KG1 (cell line): ENCODE measurements around the gene CENPI.
"Not testable (repeated sequence)": the region's sequence is repeated elsewhere in the genome, so short reads cannot be mapped to it uniquely, and the experiment has no call there.

ENCODE experiments used
- DNase-seq: peaks from one replicate; lab custom pipeline; 2025; lab: John Stamatoyannopoulos, UW

The CENPI gene, protein sequence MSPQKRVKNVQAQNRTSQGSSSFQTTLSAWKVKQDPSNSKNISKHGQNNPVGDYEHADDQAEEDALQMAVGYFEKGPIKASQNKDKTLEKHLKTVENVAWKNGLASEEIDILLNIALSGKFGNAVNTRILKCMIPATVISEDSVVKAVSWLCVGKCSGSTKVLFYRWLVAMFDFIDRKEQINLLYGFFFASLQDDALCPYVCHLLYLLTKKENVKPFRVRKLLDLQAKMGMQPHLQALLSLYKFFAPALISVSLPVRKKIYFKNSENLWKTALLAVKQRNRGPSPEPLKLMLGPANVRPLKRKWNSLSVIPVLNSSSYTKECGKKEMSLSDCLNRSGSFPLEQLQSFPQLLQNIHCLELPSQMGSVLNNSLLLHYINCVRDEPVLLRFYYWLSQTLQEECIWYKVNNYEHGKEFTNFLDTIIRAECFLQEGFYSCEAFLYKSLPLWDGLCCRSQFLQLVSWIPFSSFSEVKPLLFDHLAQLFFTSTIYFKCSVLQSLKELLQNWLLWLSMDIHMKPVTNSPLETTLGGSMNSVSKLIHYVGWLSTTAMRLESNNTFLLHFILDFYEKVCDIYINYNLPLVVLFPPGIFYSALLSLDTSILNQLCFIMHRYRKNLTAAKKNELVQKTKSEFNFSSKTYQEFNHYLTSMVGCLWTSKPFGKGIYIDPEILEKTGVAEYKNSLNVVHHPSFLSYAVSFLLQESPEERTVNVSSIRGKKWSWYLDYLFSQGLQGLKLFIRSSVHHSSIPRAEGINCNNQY

GRCh38 chrX:101097546-101098453 is at the start of gene CENPI:
CENPI (plus strand) TSS chrX:101098204; CDS start chrX:101101071, 2,867 bp downstream.
- peak; percentile 68 for DNase-seq

- no peak for DNase-seq
Observed at GRCh38 chrX:101051153-101051548, 46.9 kb upstream of the CENPI start.

- peak; percentile 60 for DNase-seq
Observed at GRCh38 chrX:101051549-101052302, 46.3 kb upstream of the CENPI start, which contains the start of gene TRMT2B. TRMT2B (minus strand) TSS chrX:101052111; CDS start chrX:101042289, 9,822 bp downstream.

DNA sequence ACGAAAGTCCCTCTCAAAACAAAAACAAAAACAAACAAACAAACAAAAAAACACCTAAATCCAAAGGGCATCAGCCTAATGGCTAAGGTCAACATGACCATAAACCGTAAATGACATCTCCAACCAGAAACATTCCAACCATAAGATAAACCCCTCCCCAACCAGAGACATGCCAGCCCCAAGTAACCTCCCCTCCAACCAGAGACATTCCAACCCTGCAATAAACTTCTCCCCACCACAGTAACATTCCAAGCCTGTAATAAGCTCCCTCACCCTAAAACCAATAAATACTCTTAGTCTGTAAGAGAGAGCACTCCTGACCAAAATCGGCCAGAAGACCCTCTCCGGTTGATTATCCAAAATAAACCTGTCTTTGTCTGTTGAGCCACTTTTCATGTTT is 41.5 kb upstream of the CENPI start:
- DNase-seq, result not testable (repeated sequence)

GRCh38 chrX:101057093-101057714 is 40.8 kb upstream of the CENPI start:
- no peak for DNase-seq

GRCh38 chrX:101062176-101062575 is 35.8 kb upstream of the CENPI start:
- DNase-seq, result no peak

DNA sequence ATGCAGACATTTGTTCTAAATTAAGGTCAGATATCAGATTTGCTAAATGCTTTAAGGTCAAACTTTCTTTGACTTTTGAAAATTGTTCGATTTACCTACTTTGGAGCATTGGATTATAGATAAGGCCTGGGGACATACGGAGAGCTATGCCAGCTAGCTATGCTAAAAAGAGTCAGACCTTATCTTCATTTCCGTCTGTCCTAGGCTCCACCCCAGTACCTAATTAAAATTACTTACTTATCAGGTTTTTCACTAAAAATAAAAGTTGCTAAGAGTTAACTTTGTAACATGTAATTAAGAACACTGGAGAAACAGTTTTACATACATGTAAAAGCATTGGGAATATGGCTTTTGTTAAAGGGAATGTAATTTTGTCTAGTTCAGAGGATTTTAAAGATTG is 26.4 kb upstream of the CENPI start:
- no peak for DNase-seq

DNA sequence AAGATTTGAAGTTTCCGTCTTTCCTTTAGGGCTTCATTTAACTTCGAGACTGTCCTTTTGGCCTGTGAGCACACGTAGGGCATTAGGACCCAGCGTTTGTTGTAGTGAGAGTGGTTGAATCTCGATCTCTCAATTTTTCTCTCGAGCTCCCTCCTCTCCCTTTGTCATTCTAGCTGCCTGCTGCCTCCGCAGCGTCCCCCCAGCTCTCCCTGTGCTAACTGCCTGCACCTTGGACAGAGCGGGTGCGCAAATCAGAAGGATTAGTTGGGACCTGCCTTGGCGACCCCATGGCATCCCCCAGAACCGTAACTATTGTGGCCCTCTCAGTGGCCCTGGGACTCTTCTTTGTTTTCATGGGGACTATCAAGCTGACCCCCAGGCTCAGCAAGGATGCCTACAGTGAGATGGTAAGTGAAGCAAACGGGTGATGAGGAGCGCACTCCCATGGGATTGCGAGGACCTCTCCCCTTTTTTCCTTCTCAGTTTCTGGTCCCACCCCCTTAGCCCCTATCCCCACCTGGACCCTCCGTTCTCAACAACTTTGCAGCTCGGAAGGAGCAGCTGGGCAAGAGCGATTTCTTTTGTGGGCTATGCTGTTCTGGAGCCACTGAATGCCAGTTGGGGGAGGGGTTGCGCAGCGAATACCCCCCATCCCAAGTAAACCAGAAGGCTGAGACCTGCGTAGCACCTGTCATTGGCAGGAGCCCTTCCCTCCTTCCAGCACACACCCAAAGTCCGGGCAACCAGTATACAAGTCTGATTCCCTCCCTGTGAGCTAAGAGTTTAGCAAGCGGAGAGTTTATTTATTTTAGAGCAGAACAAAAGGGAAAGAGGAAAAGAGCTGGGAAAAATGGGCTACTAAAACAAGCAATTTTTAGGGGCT is 19.0 kb upstream of the CENPI start, which contains the start of gene TMEM35A:
TMEM35A (plus strand) TSS at position 164 of the 883 bp plus-strand sequence; CDS start at position 288, 124 bp downstream.
- no peak for DNase-seq

DNA sequence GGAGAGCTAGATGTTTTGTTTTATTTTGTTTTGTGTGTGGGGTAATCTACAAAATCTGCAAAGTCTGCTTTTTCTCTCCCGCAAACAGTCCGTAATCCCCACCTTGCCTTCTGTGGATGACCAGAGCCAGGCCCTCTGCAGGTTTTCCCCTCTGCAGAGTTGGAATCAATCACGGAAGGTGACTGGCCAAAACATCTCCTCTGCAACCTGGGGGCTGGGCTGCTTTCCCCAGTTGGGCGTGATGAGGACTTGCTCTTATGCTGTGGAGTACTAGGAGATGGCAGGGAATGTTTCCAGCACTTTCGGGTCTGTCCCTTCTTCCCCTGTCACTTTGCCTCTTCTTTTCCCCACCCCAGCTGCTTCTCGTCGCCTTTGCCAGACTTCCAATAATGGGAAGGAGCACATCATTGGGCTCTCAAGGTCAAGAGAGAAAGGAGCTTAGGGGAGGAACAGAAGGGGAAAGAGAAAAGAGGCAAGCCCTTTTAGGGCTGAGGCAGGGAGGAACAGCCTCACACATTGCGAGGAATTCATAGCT is 18.2 kb upstream of the CENPI start:
- DNase-seq, result no peak

DNA sequence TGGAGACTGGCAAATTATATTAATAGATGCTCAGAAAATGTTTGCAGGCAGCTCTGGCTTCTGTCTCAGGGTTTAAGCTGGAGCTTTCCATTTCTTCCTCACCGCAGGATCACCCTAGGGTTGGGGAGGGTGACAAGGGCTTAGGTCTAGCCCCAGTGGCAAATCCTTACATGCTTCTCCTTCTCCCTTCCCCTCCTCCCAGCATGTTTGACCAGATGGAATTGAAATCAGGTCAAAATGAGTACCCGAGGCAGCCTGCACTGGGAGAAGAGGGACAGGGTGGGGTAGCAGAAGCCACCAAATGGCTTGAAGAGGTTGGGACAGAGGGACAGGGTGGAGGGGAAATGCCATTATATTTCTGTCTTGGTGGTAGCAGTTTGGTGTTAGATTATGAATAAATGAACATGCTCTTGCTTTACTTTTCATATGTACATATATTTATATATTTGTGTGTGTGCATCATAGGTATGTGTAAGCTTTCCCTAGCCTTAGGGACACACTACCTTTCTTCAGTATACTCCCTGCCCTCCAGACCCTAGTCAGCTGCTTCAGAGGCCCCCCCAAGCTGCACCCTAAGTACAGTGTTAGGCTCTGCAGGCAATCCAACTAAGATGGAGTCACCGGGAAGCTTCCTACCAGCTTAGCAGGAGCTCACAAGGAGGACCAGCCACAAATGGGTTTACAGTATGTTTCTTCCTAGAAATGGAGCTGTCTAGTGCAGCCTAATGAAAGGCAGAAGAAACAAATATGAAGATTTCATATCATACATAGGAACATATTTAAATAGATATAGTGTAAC is 17.5 kb upstream of the CENPI start:
- no peak for DNase-seq

- DNase-seq, result no peak
Observed at GRCh38 chrX:101081231-101081630, 16.8 kb upstream of the CENPI start.

- no peak for DNase-seq
Observed at GRCh38 chrX:101091817-101092216, 6.2 kb upstream of the CENPI start.

GRCh38 chrX:101108284-101108683 is 10.3 kb downstream of the CENPI start:
- DNase-seq, result no peak

GRCh38 chrX:101117701-101118100 is 19.7 kb downstream of the CENPI start:
- no peak for DNase-seq

DNA sequence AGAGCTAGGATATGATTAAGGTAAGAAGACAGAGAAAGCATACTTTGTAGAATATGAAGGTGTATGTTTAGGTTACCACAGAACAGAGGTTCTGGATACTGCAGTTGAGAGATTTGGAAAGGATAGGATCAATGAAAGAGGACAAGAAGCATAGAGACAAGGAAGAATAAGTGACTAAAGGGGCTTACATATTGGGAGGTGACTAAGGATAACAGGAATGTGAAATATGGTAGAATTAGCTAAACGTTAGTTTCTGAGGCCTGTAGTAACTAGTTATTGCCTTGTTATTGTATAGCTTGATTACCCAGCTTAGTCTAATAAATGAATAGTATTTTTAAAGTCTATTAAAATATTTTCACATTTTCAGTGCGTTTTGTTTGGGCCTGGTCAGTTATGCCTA is 38.2 kb downstream of the CENPI start:
- no peak for DNase-seq
